Activated CD4-positive, alpha-beta T cell treated with anti-CD3 and anti-CD28 coated beads, Interleukin-2, amount 10 ng/mL, durations not matched to agents 7 days and 5 days (primary cell): ENCODE measurements around the gene POLD3. TPM values are rescaled to one million over a fixed set of nuclear protein-coding genes. Genes with fewer than 3 reads are reported as not detected.
"Not testable (repeated sequence)": the region's sequence is repeated elsewhere in the genome, so short reads cannot be mapped to it uniquely, and the experiment has no call there.

Experiments used
- CTCF ChIA-PET: fragments of 350-600 bp; sonication (Branson Sonifier 250); formaldehyde crosslinking; loops from one replicate; lab custom pipeline; 2021; ENCODE audit warnings: antibody characterized with exemption; lab: Charles Lee
- POLR2A ChIA-PET: fragments of 350-600 bp; sonication (Branson Sonifier 250); formaldehyde crosslinking; loops from one replicate; lab custom pipeline; 2021; ENCODE audit warnings: antibody characterized with exemption; lab: Charles Lee
- DNase-seq: peaks from one replicate; pipeline ENCODE4 v3.0.0-alpha.2; 2020
- H3K27ac Mint-ChIP-seq: one replicate; pipeline ENCODE4 v1.8.0; 2021; ENCODE audit warnings: mild to moderate bottlenecking, moderate library complexity, mixed read lengths
- H3K27me3 Mint-ChIP-seq: one replicate; pipeline ENCODE4 v1.8.0; 2021; ENCODE audit warnings: mixed read lengths
- H3K36me3 Mint-ChIP-seq: one replicate; pipeline ENCODE4 v1.8.0; 2021; ENCODE audit warnings: low read depth, mixed read lengths
- H3K4me1 Mint-ChIP-seq: one replicate; pipeline ENCODE4 v1.8.0; 2021; ENCODE audit warnings: mixed read lengths
- H3K4me3 Mint-ChIP-seq: one replicate; pipeline ENCODE4 v1.8.0; 2021; ENCODE audit warnings: mild to moderate bottlenecking, moderate library complexity, mixed read lengths
- H3K9me3 Mint-ChIP-seq: one replicate; pipeline ENCODE4 v1.8.0; 2021; ENCODE audit warnings: mixed read lengths
- total RNA-seq, 2 experiments: library from RNA; stranded (reverse); gene quantifications; one replicate each; pipeline ENCODE4 v1.2.3, GENCODE V29; 2021

Gene POLD3
- total RNA-seq, 2 experiments from 2014 or later, result 52.6 to 57.0 TPM

GRCh38 chr11:74570266-74571061 is 21.9 kb upstream of the POLD3 start:
- CTCF ChIA-PET, result interaction anchor here (0.6 to 1.3 kb wide), 9 partner anchors 8 to 1243 kb away, joined by 3 to 5 read pairs (median 3); no protein-coding TSS in a partner anchor
- no peaks in the 10 kb centered on the region for H3K4me1 Mint-ChIP-seq
- H3K9me3 Mint-ChIP-seq, result no peaks in the 10 kb centered on the region
- DNase-seq, result peak; percentile 28
- POLR2A ChIA-PET, result interaction anchor here (0.8 kb wide), 1 partner anchor 118 kb away, joined by 7 read pairs; no protein-coding TSS in a partner anchor
- peaks cover 4% of the 10 kb centered on the region for H3K27me3 Mint-ChIP-seq
- no peaks in the 10 kb centered on the region for H3K36me3 Mint-ChIP-seq
- H3K27ac Mint-ChIP-seq, result no peak overlapping the region
- H3K4me3 Mint-ChIP-seq, result no peak overlapping the region

GRCh38 chr11:74571062-74571399 is 21.4 kb upstream of the POLD3 start:
- DNase-seq, result no peak
- Mint-ChIP-seq H3K36me3 (no peaks in the 10 kb centered on the region), H3K9me3 (no peaks in the 10 kb centered on the region), H3K27ac (no peak overlapping the region), H3K4me3 (no peak overlapping the region), H3K27me3 (peaks cover 4% of the 10 kb centered on the region), H3K4me1 (no peaks in the 10 kb centered on the region)
- ChIA-PET POLR2A (interaction anchor here (0.8 kb wide), 1 partner anchor 118 kb away, joined by 7 read pairs; no protein-coding TSS in a partner anchor), CTCF (interaction anchor here (0.6 to 1.3 kb wide), 5 partner anchors 78 to 1243 kb away, joined by 3 to 5 read pairs (median 3); no protein-coding TSS in a partner anchor)

GRCh38 chr11:74572349-74572748 is 20.0 kb upstream of the POLD3 start:
- DNase-seq, result no peak
- H3K4me1 Mint-ChIP-seq, result no peaks in the 10 kb centered on the region
- H3K27me3 Mint-ChIP-seq, result peaks cover 4% of the 10 kb centered on the region
- CTCF ChIA-PET, result interaction anchor here (1.1 kb wide), 1 partner anchor 33 kb away, joined by 3 read pairs; no protein-coding TSS in a partner anchor
- H3K4me3 Mint-ChIP-seq, result no peak overlapping the region
- no peaks in the 10 kb centered on the region for H3K36me3 Mint-ChIP-seq
- POLR2A ChIA-PET, result no interaction called here
- no peaks in the 10 kb centered on the region for H3K9me3 Mint-ChIP-seq
- H3K27ac Mint-ChIP-seq, result no peak overlapping the region

GRCh38 chr11:74574563-74574962 is 17.8 kb upstream of the POLD3 start:
- H3K4me1 Mint-ChIP-seq, result no peaks in the 10 kb centered on the region

GRCh38 chr11:74575999-74576398 is 16.4 kb upstream of the POLD3 start:
- no peak overlapping the region for H3K4me3 Mint-ChIP-seq
- H3K9me3 Mint-ChIP-seq, result no peaks in the 10 kb centered on the region
- POLR2A ChIA-PET, result no interaction called here
- peaks cover 2% of the 10 kb centered on the region for H3K4me1 Mint-ChIP-seq
- H3K36me3 Mint-ChIP-seq, result no peaks in the 10 kb centered on the region
- no peak overlapping the region for H3K27ac Mint-ChIP-seq
- H3K27me3 Mint-ChIP-seq, result peaks cover 6% of the 10 kb centered on the region
- no peak for DNase-seq
- CTCF ChIA-PET, result interaction anchor here (1.1 kb wide), 1 partner anchor 12 kb away, joined by 3 read pairs; no protein-coding TSS in a partner anchor

More at GRCh38 chr11:74574563-74574962, 17.8 kb upstream of the POLD3 start:
- CTCF ChIA-PET, result interaction anchor here (0.6 kb wide), 1 partner anchor 476 kb away, joined by 3 read pairs; no protein-coding TSS in a partner anchor
- Mint-ChIP-seq H3K9me3 (no peaks in the 10 kb centered on the region), H3K27ac (no peak overlapping the region), H3K4me3 (no peak overlapping the region), H3K27me3 (peaks cover 6% of the 10 kb centered on the region), H3K36me3 (no peaks in the 10 kb centered on the region)
- POLR2A ChIA-PET, result no interaction called here
- no peak for DNase-seq

GRCh38 chr11:74577181-74577580 is 15.2 kb upstream of the POLD3 start:
- H3K9me3 Mint-ChIP-seq, result no peaks in the 10 kb centered on the region
- ChIA-PET CTCF (interaction anchor here (1.1 to 1.2 kb wide), 2 partner anchors 10 to 11 kb away, joined by 3 to 4 read pairs; no protein-coding TSS in a partner anchor), POLR2A (no interaction called here)
- H3K4me1 Mint-ChIP-seq, result peaks cover 3% of the 10 kb centered on the region
- no peaks in the 10 kb centered on the region for H3K36me3 Mint-ChIP-seq
- no peak for DNase-seq
- H3K27me3 Mint-ChIP-seq, result peaks cover 6% of the 10 kb centered on the region
- H3K27ac Mint-ChIP-seq, result no peak overlapping the region
- H3K4me3 Mint-ChIP-seq, result no peak overlapping the region

GRCh38 chr11:74577624-74578396 is 14.6 kb upstream of the POLD3 start:
- ChIA-PET CTCF (interaction anchor here (1.2 kb wide), 1 partner anchor 11 kb away, joined by 4 read pairs; no protein-coding TSS in a partner anchor), POLR2A (no interaction called here)
- Mint-ChIP-seq H3K27ac (no peak overlapping the region), H3K4me3 (no peak overlapping the region), H3K9me3 (no peaks in the 10 kb centered on the region), H3K36me3 (no peaks in the 10 kb centered on the region), H3K27me3 (peaks cover 6% of the 10 kb centered on the region), H3K4me1 (peaks cover 3% of the 10 kb centered on the region)
- DNase-seq, result no peak

- CTCF ChIA-PET, result interaction anchor here (0.6 to 0.8 kb wide), 2 partner anchors 12 to 132 kb away, joined by 3 to 5 read pairs; no protein-coding TSS in a partner anchor
- Mint-ChIP-seq H3K36me3 (no peaks in the 10 kb centered on the region), H3K4me1 (peaks cover 3% of the 10 kb centered on the region), H3K27me3 (peaks cover 2% of the 10 kb centered on the region), H3K27ac (no peak overlapping the region), H3K9me3 (no peaks in the 10 kb centered on the region), H3K4me3 (no peak overlapping the region)
- no peak for DNase-seq
- POLR2A ChIA-PET, result interaction anchor here (0.5 kb wide), 1 partner anchor 87 kb away, joined by 5 read pairs; no protein-coding TSS in a partner anchor
These were observed 12.7 kb upstream of the POLD3 start for GRCh38 chr11:74579577-74580270.

GRCh38 chr11:74581954-74582547 is 10.3 kb upstream of the POLD3 start:
- Mint-ChIP-seq H3K4me3 (no peak overlapping the region), H3K9me3 (no peaks in the 10 kb centered on the region), H3K4me1 (peaks cover 3% of the 10 kb centered on the region), H3K36me3 (no peaks in the 10 kb centered on the region), H3K27me3 (peaks cover 2% of the 10 kb centered on the region), H3K27ac (no peak overlapping the region)
- ChIA-PET CTCF (interaction anchor here (1.5 kb wide), 1 partner anchor 14 kb away, joined by 4 read pairs; no protein-coding TSS in a partner anchor), POLR2A (no interaction called here)
- no peak for DNase-seq

- no peak for DNase-seq
- H3K27ac Mint-ChIP-seq, result no peak overlapping the region
- H3K9me3 Mint-ChIP-seq, result no peaks in the 10 kb centered on the region
- CTCF ChIA-PET, result interaction anchor here (0.7 kb wide), 1 partner anchor 683 kb away, joined by 3 read pairs; no protein-coding TSS in a partner anchor
- H3K27me3 Mint-ChIP-seq, result peaks cover 9% of the 10 kb centered on the region
- H3K4me3 Mint-ChIP-seq, result no peak overlapping the region
- POLR2A ChIA-PET, result no interaction called here
- H3K4me1 Mint-ChIP-seq, result peaks cover 3% of the 10 kb centered on the region
- no peaks in the 10 kb centered on the region for H3K36me3 Mint-ChIP-seq
These were observed 9.3 kb upstream of the POLD3 start for GRCh38 chr11:74583024-74583624.

GRCh38 chr11:74590492-74590891 is 1.9 kb upstream of the POLD3 start:
- H3K4me3 Mint-ChIP-seq, POLR2A ChIA-PET, H3K9me3 Mint-ChIP-seq, H3K27me3 Mint-ChIP-seq, H3K27ac Mint-ChIP-seq: not testable (repeated sequence)
- CTCF ChIA-PET, result interaction anchor here (0.8 kb wide), 1 partner anchor 141 kb away, joined by 3 read pairs; no protein-coding TSS in a partner anchor
- DNase-seq, result peak; percentile 12
- peaks cover 23% of the 10 kb centered on the region for H3K36me3 Mint-ChIP-seq
- peaks cover 33% of the 10 kb centered on the region for H3K4me1 Mint-ChIP-seq
